HTERT RPE-1 (cell line): ENCODE measurements around the gene XPNPEP3.
"Not testable (repeated sequence)": the region's sequence is repeated elsewhere in the genome, so short reads cannot be mapped to it uniquely, and the experiment has no call there.

Experiments
- in situ Hi-C: fragments of 300-500 bp; cut with MboI; formaldehyde crosslinking; loops from 4 replicates; pipeline ENCODE4 v1.14.3; 2020; ENCODE audit warnings: low sequenced_read_pairs

The XPNPEP3 gene

DNA sequence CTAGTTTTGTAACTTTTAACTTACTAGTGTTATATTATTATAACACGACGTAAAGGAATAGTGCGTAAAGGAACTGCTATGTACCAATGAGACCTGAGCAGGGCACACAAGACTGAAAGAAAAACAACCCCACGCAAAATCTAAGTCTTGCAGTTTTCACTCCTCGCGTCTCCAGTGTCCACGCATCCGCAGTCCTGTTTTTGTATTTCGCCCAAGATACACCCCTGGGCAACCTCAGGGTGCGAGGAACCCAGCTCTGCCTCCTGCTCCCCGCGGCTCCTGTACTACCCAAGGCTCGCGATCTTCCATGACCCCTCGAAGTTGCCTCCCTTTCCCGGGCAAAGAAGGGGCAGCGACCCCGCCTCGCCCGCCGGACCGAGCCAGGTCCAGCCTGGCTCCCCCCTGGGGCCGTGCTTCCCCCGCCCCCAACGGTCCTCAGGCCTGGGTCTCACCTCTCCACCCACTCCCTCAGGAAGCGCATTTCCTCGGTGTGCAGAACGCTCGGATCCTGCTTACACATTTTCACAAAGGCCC is 902 bp upstream of the XPNPEP3 start:
- in situ Hi-C loops = no loop called here

- in situ Hi-C loops = no loop called here
Observed at GRCh38 chr22:40857309-40857855, 434 bp downstream of the XPNPEP3 start.

DNA sequence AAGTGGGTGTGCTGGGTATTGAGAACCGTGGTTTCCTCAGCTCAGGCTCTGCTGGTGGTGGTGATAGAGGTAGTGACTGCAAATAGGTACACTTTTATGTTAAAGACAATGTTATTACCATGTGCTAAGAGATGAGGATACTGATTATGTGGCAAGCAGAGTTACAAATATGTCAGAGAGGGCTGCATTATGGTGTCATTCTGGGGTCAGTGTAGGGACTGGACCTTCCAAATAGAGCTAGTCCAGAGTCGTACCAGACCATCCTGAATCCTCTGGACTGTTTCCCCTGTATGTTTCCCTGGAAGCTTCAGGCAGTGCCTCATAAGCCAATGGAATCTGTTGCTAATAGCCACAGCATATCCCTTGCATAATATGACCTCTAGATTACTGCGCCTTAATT is 5.1 kb downstream of the XPNPEP3 start, which contains the start of gene DNAJB7:
Gene DNAJB7 (minus strand): TSS at position 101 of the 400 bp plus-strand sequence. CDS start 119 bp downstream, outside the sequence.
- in situ Hi-C loops = no loop called here

GRCh38 chr22:40862537-40862936 is 5.6 kb downstream of the XPNPEP3 start:
- in situ Hi-C loops = no loop called here

GRCh38 chr22:40867109-40867508 is 10.2 kb downstream of the XPNPEP3 start:
- in situ Hi-C loops = no loop called here

DNA sequence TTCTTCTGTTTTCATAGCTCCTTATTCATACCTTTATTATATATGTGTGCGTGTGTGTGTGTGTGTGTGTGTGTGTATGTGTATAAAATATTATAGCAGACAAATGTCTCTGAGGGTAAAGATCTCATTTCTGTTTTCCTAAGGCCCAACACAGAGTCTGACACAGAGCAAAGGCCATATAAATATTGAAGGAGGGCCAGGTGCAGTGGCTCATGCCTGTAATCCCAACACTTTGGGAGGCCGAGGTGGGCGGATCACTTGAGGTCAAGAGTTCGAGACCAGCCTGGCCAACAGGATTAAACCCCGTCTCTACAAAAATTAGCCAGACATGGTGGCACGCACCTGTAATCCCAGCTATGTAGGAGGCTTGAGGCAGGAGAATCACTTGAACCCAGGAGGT is 11.4 kb downstream of the XPNPEP3 start:
- in situ Hi-C loops = not testable (repeated sequence)

DNA sequence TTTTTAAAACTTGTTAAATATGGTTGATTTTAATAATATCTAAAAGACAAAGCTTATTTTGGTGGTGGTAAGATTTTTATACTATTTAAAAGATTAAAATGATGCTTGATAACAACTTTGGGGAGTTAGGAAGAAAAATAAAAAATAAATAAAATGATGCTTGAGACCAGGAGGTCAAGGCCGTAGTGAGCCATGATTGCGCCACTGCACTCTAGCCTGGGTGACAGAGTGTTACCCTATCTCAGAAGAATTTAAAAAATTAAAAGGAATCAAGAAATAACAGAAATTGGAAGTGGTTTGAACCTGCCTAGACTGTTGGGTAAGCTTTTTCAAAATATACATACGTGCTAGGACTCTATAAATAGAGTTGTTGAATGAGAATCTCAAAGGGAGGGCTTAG is 17.1 kb downstream of the XPNPEP3 start:
- in situ Hi-C loops = no loop called here

DNA sequence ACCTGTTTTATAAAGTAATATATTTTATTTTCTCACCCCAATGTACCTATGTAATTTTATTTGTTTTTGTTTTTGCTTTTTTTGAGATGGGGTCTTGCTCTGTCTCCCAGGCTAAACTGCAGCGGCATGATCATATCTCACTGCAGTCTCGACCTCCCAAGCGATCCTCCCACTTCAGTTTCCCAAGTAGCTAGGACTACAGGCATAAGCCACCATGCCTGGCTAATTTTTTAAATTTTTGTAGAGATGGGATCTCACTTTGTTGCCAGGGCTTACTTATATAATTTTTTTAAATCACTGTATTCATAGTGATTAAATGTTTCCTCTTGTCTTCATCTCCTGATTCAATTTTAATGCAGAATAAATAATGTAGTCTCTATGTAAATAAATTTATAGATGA is 18.2 kb downstream of the XPNPEP3 start:
- in situ Hi-C loops = no loop called here

GRCh38 chr22:40876907-40877306 is 20.0 kb downstream of the XPNPEP3 start:
- in situ Hi-C loops = no loop called here

GRCh38 chr22:40877488-40877887 is 20.5 kb downstream of the XPNPEP3 start:
- in situ Hi-C loops = no loop called here

DNA sequence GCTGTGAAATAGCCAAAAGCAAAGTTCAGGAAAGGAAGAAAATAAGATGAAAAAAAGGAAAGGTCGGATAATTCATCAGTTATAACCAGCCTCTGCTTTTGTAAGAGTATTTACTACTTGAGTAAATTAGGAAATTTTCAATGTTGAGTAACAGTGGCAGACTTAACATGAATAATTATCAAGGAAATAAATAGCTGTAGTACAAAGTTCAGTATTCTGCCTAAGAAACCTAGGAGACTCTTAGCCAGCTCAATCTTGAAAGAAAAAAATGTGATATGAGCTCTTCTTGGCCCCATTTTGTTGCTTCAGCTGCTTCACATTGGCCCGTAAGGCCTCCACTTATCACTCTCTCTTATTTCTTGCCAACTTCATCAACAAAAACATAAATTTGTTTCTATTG is 22.0 kb downstream of the XPNPEP3 start:
- in situ Hi-C loops = no loop called here

GRCh38 chr22:40889116-40889515 is 32.2 kb downstream of the XPNPEP3 start:
- in situ Hi-C loops = no loop called here

GRCh38 chr22:40890881-40891280 is 33.9 kb downstream of the XPNPEP3 start:
- in situ Hi-C loops = no loop called here

DNA sequence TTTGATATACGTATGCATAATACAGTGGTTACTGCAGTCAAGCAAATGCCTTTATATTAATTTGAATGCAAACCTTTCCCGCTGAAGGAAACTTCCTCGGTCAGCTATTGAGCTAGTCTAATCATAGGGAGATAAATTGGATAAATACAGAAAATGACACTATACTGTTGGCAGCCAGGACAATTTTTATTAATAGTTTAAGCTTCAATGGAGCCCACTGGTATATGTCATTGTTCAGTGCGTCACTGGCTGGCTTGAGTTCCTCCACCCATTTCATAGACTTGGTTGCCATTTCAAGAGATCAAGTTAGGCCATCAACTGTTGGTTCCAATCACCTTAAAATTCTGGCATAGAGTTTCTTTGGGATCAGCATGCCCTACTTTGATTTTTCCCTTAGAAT is 37.5 kb downstream of the XPNPEP3 start:
- in situ Hi-C loops = no loop called here

DNA sequence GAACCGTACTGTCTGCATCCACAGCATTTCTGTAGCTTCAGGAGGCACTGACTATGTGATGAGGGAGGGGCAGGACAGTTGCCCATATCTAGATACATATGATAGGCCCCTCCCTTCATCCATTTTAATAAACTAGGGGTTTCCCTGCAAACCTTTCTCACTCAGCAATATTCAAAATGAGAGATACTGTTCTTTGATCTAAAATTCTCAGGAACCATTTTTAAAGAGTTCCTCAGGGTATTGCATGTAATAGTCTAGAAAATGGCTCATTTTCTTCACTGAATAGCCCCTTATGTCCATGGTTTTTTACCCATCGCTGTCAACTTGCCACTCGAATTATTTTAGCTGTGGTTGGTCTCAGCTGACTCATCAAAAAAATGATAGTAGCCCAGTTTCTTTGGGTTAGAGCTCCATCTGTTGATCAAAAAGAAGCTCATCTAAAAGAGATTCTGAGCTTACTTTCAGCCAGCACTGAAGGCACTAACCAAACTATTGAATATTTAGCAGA is 42.0 kb downstream of the XPNPEP3 start:
- in situ Hi-C loops = no loop called here

DNA sequence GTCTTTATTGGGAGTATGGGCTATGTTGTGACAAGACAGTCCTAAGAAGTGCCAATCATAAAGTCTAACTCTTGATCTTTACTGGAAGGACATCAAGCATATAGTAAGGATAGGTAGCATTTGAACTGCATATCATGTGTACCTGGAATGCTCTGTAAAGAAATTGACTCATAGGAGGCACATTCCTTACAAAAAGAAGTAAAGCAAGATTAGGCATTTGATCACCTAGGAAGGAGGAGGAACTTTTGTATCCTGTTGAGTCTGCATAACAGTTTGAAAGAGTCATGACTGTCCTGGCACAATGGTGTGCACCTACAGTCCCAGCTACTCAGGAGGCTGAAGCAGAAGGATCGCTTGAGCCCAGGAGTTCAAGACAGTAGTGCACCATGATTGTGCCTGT is 47.2 kb downstream of the XPNPEP3 start:
- in situ Hi-C loops = no loop called here

DNA sequence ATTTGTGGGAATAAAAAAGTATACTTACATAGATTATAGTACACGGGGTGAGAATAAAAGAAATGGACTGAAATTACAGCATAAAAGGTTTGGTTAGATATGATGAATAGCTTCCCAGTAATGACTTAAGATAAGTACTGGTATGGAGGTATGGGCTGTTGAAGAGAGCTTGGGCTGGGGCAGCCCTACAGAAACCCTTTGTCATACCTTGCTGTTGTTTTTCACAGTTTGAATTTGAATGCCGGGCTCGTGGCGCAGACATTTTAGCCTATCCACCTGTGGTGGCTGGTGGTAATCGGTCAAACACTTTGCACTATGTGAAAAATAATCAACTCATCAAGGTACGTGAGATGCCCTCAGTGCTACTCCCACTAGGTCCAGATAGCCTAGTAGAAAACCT is 51.9 kb downstream of the XPNPEP3 start:
- in situ Hi-C loops = no loop called here

DNA sequence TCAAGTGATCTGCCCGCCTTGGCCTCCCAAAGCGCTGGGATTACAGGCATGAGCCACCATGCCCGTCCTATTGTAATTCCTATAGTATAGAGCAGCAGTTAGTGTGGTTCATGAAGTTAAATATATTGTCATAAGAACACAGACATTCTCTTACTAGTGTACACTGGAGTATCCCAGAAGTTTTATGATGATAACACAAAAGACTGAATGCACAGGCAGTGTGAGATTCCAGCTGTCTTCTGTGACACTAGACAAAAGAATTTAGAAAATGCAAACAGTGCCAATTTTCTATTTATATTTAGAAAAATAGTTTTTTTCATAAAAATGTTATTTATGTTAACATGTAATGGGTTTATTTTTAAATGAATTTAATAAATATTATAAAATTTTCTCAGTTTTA is 54.8 kb downstream of the XPNPEP3 start:
- in situ Hi-C loops = no loop called here

- in situ Hi-C loops = not testable (repeated sequence)
Observed at GRCh38 chr22:40912987-40913386, 56.0 kb downstream of the XPNPEP3 start.

- in situ Hi-C loops = no loop called here
Observed at GRCh38 chr22:40919446-40919845, 62.5 kb downstream of the XPNPEP3 start.

- in situ Hi-C loops = no loop called here
Observed at GRCh38 chr22:40920526-40920925, 63.6 kb downstream of the XPNPEP3 start.

DNA sequence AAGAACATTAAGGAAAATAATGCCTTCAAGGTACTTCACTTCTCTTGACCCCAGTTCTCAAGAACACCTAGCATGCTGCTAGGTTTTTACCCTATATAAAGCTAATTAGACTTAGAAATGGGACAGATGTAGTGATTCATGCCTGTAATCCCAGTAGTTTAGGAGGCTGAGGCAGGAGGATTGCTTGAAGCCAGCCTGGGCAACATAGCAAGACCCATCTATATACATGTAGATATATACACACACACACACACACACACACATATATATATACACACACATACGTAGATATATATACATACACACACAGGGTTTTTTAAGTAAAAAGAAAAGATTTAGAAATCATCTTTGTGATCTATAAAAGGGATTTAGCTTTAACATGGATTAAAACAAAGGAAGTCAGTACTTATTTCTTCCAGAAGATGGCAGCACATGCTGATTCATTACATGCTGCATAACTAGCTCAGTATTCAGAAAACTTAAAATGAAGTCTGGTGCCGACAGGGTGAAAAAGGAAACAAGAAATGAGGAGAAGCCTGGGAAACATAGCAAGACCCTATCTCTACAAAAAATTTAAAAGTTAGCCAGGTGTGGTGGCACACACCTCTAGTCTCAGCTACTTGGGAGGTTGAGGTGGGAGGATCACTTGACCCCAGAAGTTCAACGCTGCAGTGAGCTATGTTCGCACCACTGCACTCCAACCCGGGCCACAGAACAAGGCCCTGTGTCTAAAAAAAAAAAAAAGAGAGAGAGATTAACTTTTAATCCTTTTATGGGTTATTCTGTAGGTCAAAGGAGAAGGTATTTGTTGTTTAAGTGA is 65.7 kb downstream of the XPNPEP3 start:
- in situ Hi-C loops = no loop called here
